Activated CD4-positive, alpha-beta T cell treated with anti-CD3 and anti-CD28 coated beads for 4 hours (primary cell): ENCODE measurements around the gene FZD4.
"Not testable (repeated sequence)": the region's sequence is repeated elsewhere in the genome, so short reads cannot be mapped to it uniquely, and the experiment has no call there.

Source experiments
- DNase-seq, 2 donors: peaks; one replicate each; pipeline ENCODE4 v3.0.0-alpha.2; 2020

Gene FZD4

GRCh38 chr11:86934926-86935579, 20.1 kb downstream of the FZD4 start:
- no peak for DNase-seq

GRCh38 chr11:86934582-86934900, 20.7 kb downstream of the FZD4 start:
- no peak for DNase-seq

- DNase-seq = no peak
Measured at GRCh38 chr11:86933891-86934581, 21.2 kb downstream of the FZD4 start.

GRCh38 chr11:86932924-86933875, 22.0 kb downstream of the FZD4 start:
- DNase-seq = no peak

GRCh38 chr11:86932259-86932585, 23.0 kb downstream of the FZD4 start:
- DNase-seq = no peak

- no peak for DNase-seq
Measured at GRCh38 chr11:86931548-86932258, 23.5 kb downstream of the FZD4 start.

- no peak for DNase-seq
Measured at GRCh38 chr11:86930957-86931547, 24.1 kb downstream of the FZD4 start.

- DNase-seq = no peak
Measured at GRCh38 chr11:86926975-86927374, 28.2 kb downstream of the FZD4 start.

GRCh38 chr11:86923999-86924766, 31.0 kb downstream of the FZD4 start:
- no peak for DNase-seq

- DNase-seq = no peak
Measured at GRCh38 chr11:86922225-86922624, 33.0 kb downstream of the FZD4 start.

GRCh38 chr11:86919557-86920210, 35.5 kb downstream of the FZD4 start:
- DNase-seq = no peak

- DNase-seq = no peak
Measured at GRCh38 chr11:86918973-86919372, 36.2 kb downstream of the FZD4 start.

GRCh38 chr11:86918496-86918895, 36.7 kb downstream of the FZD4 start:
- DNase-seq = no peak

- DNase-seq = no peak
Measured at GRCh38 chr11:86917589-86917988, 37.6 kb downstream of the FZD4 start.

GRCh38 chr11:86916330-86916729, 38.9 kb downstream of the FZD4 start:
- no peak for DNase-seq

- DNase-seq = not testable (repeated sequence)
Measured at GRCh38 chr11:86915850-86916249, 39.3 kb downstream of the FZD4 start.

GRCh38 chr11:86914865-86915519, 40.2 kb downstream of the FZD4 start:
- DNase-seq = no peak

GRCh38 chr11:86912238-86912637, 43.0 kb downstream of the FZD4 start:
- DNase-seq = no peak

GRCh38 chr11:86910592-86910991, 44.6 kb downstream of the FZD4 start:
- DNase-seq = no peak

GRCh38 chr11:86906198-86906597, 49.0 kb downstream of the FZD4 start:
- no peak for DNase-seq

GRCh38 chr11:86905252-86905651, 49.9 kb downstream of the FZD4 start:
- no peak for DNase-seq
